Panc1 (cell line): Measurements from ENCODE around the gene OTOL1. TPM values are rescaled to one million over a fixed set of nuclear protein-coding genes. Genes with fewer than 3 reads are reported as not detected.

Source experiments
- ATAC-seq: fragments of 200-7000 bp; cut with Tn5 transposase; 2 replicates; pipeline ENCODE4 v1.9.1; 2020; ENCODE audit warnings: mild to moderate bottlenecking, moderate library complexity
- BruUV-seq: library from RNA; stranded (reverse); fragments of 400-500 nt; replicated peaks from 2 replicates; lab custom pipeline; 2021; lab: Mats Ljungman, UMichigan
- CTCF ChIA-PET: fragments of 300-600 bp; sonication (Branson Sonifier 250); formaldehyde crosslinking; loops from one replicate; lab custom pipeline; 2022; ENCODE audit warnings: antibody characterized with exemption; lab: Charles Lee
- POLR2A ChIA-PET: fragments of 300-600 bp; sonication (Branson Sonifier 250); formaldehyde crosslinking; loops from one replicate; lab custom pipeline; 2022; ENCODE audit warnings: antibody characterized with exemption; lab: Charles Lee
- DNase-seq: peaks from one replicate; pipeline ENCODE4 v3.0.0-alpha.2; 2010; ENCODE audit warnings: low read depth, low spot score
- H3K27ac ChIP-seq: 2 replicates; pipeline ENCODE4 v1.5.1; 2011; ENCODE audit warnings: mild to moderate bottlenecking, low read length, inconsistent platforms
- H3K27me3 ChIP-seq: fragments of 200-500 bp; sonication (Bioruptor generic); 2 replicates; pipeline ENCODE4 v1.6.0; 2014; ENCODE audit warnings: low read length, inconsistent platforms; ENCODE audit not compliant: control insufficient read depth, insufficient read depth
- H3K36me3 ChIP-seq: fragments of 200-500 bp; sonication (Bioruptor generic); 2 replicates; pipeline ENCODE4 v1.5.1; 2014; ENCODE audit warnings: inconsistent platforms, mild to moderate bottlenecking, low read length, moderate library complexity; ENCODE audit not compliant: control insufficient read depth, insufficient read depth
- H3K4me1 ChIP-seq: 2 replicates; pipeline ENCODE4 v1.5.1; 2011; ENCODE audit warnings: inconsistent platforms, mild to moderate bottlenecking, low read length, moderate library complexity; ENCODE audit not compliant: control insufficient read depth, insufficient read depth
- H3K4me3 ChIP-seq, 2 experiments: 2 replicates each; pipeline ENCODE4 v1.5.1; 2011 to 2012; ENCODE audit warnings: low read depth in 2 of 2, low read length in 2 of 2, mild to moderate bottlenecking in 2 of 2, inconsistent platforms in 1 of 2, moderate library complexity in 1 of 2
- H3K9me3 ChIP-seq: fragments of 200-500 bp; sonication (Bioruptor generic); 2 replicates; pipeline ENCODE4 v1.5.1; 2014; ENCODE audit warnings: low read depth, mild to moderate bottlenecking, inconsistent platforms, low read length, moderate library complexity; ENCODE audit not compliant: control insufficient read depth, insufficient read depth
- CTCF ChIP-seq: fragments of 450-650 bp; IDR thresholded peaks from 2 replicates; pipeline ENCODE4 v1.5.1; 2017; ENCODE audit warnings: mild to moderate bottlenecking
- POLR2AphosphoS5 ChIP-seq: IDR thresholded peaks from 2 replicates; pipeline ENCODE4 v1.6.1; 2012; ENCODE audit warnings: mild to moderate bottlenecking, low read depth, low read length, moderate library complexity
- SIN3A ChIP-seq: IDR thresholded peaks from 2 replicates; pipeline ENCODE4 v1.6.1; 2012; ENCODE audit warnings: low read depth, mild to moderate bottlenecking, low read length, moderate library complexity, borderline replicate concordance; ENCODE audit not compliant: insufficient read depth
- TCF7L2 ChIP-seq: IDR thresholded peaks from 2 replicates; pipeline ENCODE4 v1.6.1; 2011; ENCODE audit warnings: mild to moderate bottlenecking, low read depth, low read length, inconsistent platforms
- in situ Hi-C: cut with HindIII; loops from 2 replicates; pipeline ENCODE4 v1.10.0; 2016; ENCODE audit warnings: low sequenced_read_pairs, low pct_unique_long_range_greater_than_20kb
- intact Hi-C: fragments of 100-400 bp; cut with micrococcal nuclease; formaldehyde crosslinking; loops from one replicate; pipeline ENCODE4 v1.10.0; 2022; ENCODE audit not compliant: unreplicated experiment
- total RNA-seq: library from RNA; stranded (reverse); gene quantifications from one replicate; pipeline ENCODE4 v1.2.1, GENCODE V29; 2021; ENCODE audit not compliant: unreplicated experiment
- TF ChIP-seq, protein P1 (sequence below), 2 experiments: IDR thresholded peaks; 2 replicates each; pipeline ENCODE4 v1.6.1; 2011 to 2012; ENCODE audit warnings: low read depth in 2 of 2, control low read depth in 1 of 2, low read length in 1 of 2, mild to moderate bottlenecking in 1 of 2, moderate library complexity in 1 of 2; ENCODE audit not compliant: insufficient read depth in 1 of 2

Gene OTOL1
- total RNA-seq, 1 experiment from 2014 or later: not detected

DNA sequence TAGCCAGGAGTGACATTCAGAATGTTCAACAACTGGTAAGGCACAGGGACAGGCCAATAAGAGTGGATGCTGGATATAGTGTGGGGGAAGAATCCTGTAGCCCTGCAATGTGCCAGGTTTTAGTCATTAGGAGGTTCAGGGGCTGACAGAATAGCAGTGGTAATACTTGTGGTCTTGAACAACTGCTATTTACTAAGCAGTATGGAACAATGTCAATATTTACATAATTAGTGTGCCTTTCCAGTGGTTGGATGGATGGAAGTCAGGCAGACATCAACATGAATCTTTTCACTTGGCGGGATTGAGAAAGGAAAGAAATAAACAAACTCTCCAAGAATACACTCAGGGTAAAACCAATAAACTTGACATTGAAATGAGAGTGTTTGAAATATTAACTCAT is 55.1 kb downstream of the OTOL1 start:
- in situ Hi-C loops (no loop called here), intact Hi-C loops (no loop called here)
- DNase-seq (no peak), ATAC-seq (no peak)
- no TSS peak for BruUV-seq
- no peak overlapping the region for H3K4me3 ChIP-seq
- POLR2A ChIA-PET: no interaction called here
- no peak overlapping the region for H3K27ac ChIP-seq
- no peak for TF ChIP-seq CTCF
- no peak for TF ChIP-seq POLR2AphosphoS5
- TF ChIP-seq, protein P1, sequence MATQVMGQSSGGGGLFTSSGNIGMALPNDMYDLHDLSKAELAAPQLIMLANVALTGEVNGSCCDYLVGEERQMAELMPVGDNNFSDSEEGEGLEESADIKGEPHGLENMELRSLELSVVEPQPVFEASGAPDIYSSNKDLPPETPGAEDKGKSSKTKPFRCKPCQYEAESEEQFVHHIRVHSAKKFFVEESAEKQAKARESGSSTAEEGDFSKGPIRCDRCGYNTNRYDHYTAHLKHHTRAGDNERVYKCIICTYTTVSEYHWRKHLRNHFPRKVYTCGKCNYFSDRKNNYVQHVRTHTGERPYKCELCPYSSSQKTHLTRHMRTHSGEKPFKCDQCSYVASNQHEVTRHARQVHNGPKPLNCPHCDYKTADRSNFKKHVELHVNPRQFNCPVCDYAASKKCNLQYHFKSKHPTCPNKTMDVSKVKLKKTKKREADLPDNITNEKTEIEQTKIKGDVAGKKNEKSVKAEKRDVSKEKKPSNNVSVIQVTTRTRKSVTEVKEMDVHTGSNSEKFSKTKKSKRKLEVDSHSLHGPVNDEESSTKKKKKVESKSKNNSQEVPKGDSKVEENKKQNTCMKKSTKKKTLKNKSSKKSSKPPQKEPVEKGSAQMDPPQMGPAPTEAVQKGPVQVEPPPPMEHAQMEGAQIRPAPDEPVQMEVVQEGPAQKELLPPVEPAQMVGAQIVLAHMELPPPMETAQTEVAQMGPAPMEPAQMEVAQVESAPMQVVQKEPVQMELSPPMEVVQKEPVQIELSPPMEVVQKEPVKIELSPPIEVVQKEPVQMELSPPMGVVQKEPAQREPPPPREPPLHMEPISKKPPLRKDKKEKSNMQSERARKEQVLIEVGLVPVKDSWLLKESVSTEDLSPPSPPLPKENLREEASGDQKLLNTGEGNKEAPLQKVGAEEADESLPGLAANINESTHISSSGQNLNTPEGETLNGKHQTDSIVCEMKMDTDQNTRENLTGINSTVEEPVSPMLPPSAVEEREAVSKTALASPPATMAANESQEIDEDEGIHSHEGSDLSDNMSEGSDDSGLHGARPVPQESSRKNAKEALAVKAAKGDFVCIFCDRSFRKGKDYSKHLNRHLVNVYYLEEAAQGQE (IDR thresholded peaks at IDR 0.05; ENCODE audit: insufficient read depth in 1 of 2, low read depth in 2 of 2, low read length in 1 of 2): no peak
- no peak for TF ChIP-seq TCF7L2
- no peak for TF ChIP-seq SIN3A
- no peaks in the 10 kb centered on the region for H3K4me1 ChIP-seq
- H3K9me3 ChIP-seq: no peaks in the 10 kb centered on the region
- no peaks in the 10 kb centered on the region for H3K36me3 ChIP-seq
- CTCF ChIA-PET: no interaction called here
- H3K27me3 ChIP-seq: peaks cover 6% of the 10 kb centered on the region

DNA sequence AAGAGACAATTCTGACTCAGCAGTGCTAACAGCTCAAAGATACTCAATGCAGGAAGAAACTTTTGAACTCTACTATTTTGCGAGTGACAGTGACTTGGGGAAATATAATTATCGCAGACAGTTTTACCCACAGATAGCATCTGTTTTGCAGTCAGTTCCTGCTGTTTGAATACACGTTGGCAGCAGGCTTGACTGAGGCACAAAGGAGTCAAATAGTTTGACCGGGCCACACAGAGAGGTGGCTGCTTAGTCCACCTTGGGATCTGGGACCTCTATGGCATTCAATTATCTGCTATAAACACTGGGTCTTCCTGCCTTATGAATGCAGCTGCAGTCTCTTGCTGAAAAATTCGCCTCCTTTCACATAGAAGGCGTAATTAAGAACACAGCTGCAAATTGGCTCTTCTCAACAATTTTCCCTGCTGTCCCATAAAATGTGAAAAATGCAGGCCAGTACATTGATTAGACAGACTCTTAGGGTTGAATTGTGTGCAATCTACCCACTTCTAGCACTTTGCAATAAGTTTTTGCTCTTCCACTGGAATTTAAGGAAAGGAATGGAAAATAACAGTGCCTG is 56.5 kb downstream of the OTOL1 start:
- peaks cover 6% of the 10 kb centered on the region for H3K27me3 ChIP-seq
- no peak for ATAC-seq
- no peak overlapping the region for H3K4me3 ChIP-seq
- in situ Hi-C loops (no loop called here), intact Hi-C loops (no loop called here)
- TF ChIP-seq CTCF (no peak), TCF7L2 (no peak), POLR2AphosphoS5 (no peak), SIN3A (no peak)
- TF ChIP-seq, protein P1 (IDR thresholded peaks at IDR 0.05; ENCODE audit: insufficient read depth in 1 of 2, low read depth in 2 of 2, low read length in 1 of 2): no peak
- no TSS peak for BruUV-seq
- H3K4me1 ChIP-seq: no peaks in the 10 kb centered on the region
- ChIA-PET POLR2A (no interaction called here), CTCF (no interaction called here)
- no peak for DNase-seq
- H3K36me3 ChIP-seq: no peaks in the 10 kb centered on the region
- H3K9me3 ChIP-seq: no peaks in the 10 kb centered on the region
- H3K27ac ChIP-seq: no peak overlapping the region
